ENCODE measurements around the gene JADE2. TPM values are rescaled to one million over a fixed set of nuclear protein-coding genes. Genes with fewer than 3 reads are reported as not detected.
A peak's percentile ranks its signal among the peaks of the same experiment; 100 is the strongest.

Gene JADE2
- total RNA-seq, 1 experiment from 2014 or later: 138 TPM

- DNase-seq (ENCODE audit: unreplicated experiment): peak; percentile 82
- Mint-ChIP-seq H3K9me3 (ENCODE audit: unreplicated experiment) (no peaks in the 10 kb centered on the region), H3K36me3 (ENCODE audit: insufficient read depth, unreplicated experiment) (peaks cover 100% of the 10 kb centered on the region), H3K4me1 (ENCODE audit: insufficient read depth, unreplicated experiment) (peaks cover 24% of the 10 kb centered on the region), H3K27ac (ENCODE audit: low read depth, unreplicated experiment) (peak overlapping the region; percentile 75), H3K4me3 (ENCODE audit: unreplicated experiment) (no peak overlapping the region), H3K27me3 (ENCODE audit: insufficient read depth, unreplicated experiment) (no peaks in the 10 kb centered on the region)
- TF ChIP-seq CTCF (IDR thresholded peaks at IDR 0.05; ENCODE audit: unreplicated experiment): no peak
- ChIA-PET CTCF (interaction anchor here (0.6 to 3.4 kb wide), 30 partner anchors 8 to 435 kb away, joined by 3 to 32 read pairs (median 4); partner anchors contain the start of gene CDKN2AIPNL), POLR2A (interaction anchor here (0.8 to 1.7 kb wide), 6 partner anchors 50 to 400 kb away, joined by 3 to 8 read pairs (median 4); partner anchors contain the start of gene JADE2)
- intact Hi-C loops (cut with micrococcal nuclease): loop anchor here (1.0 to 10.0 kb wide), 6 partner anchors 50 to 628 kb away; partner anchors contain the start of genes CDKN2AIPNL and UBE2B
- no TSS peak for BruUV-seq (replicated peaks)
Observed at GRCh38 chr5:134577022-134577795, 51.7 kb downstream of the JADE2 start.

- BruUV-seq (replicated peaks): no TSS peak
- H3K4me1 Mint-ChIP-seq (ENCODE audit: insufficient read depth, unreplicated experiment): peaks cover 24% of the 10 kb centered on the region
- H3K4me3 Mint-ChIP-seq (ENCODE audit: unreplicated experiment): no peak overlapping the region
- POLR2A ChIA-PET: interaction anchor here (0.7 to 1.7 kb wide), 8 partner anchors 50 to 400 kb away, joined by 3 to 8 read pairs (median 4); partner anchors contain the start of gene JADE2
- no peaks in the 10 kb centered on the region for H3K9me3 Mint-ChIP-seq (ENCODE audit: unreplicated experiment)
- no peaks in the 10 kb centered on the region for H3K27me3 Mint-ChIP-seq (ENCODE audit: insufficient read depth, unreplicated experiment)
- peak; percentile 96 for TF ChIP-seq CTCF (IDR thresholded peaks at IDR 0.05; ENCODE audit: unreplicated experiment)
- DNase-seq (ENCODE audit: unreplicated experiment): peak; percentile 88
- peak overlapping the region; percentile 75 for H3K27ac Mint-ChIP-seq (ENCODE audit: low read depth, unreplicated experiment)
- peaks cover 96% of the 10 kb centered on the region for H3K36me3 Mint-ChIP-seq (ENCODE audit: insufficient read depth, unreplicated experiment)
- intact Hi-C loops (cut with micrococcal nuclease): loop anchor here (1.0 to 10.0 kb wide), 6 partner anchors 51 to 627 kb away; partner anchors contain the start of genes CDKN2AIPNL and UBE2B
- CTCF ChIA-PET: interaction anchor here (0.6 to 3.4 kb wide), 45 partner anchors 10 to 434 kb away, joined by 3 to 32 read pairs (median 4); partner anchors contain the start of gene CDKN2AIPNL
Observed at GRCh38 chr5:134577796-134578577, 52.5 kb downstream of the JADE2 start.

GRCh38 chr5:134578578-134579283 is 53.3 kb downstream of the JADE2 start:
- H3K27ac Mint-ChIP-seq (ENCODE audit: low read depth, unreplicated experiment): no peak overlapping the region
- no peaks in the 10 kb centered on the region for H3K27me3 Mint-ChIP-seq (ENCODE audit: insufficient read depth, unreplicated experiment)
- no peak for TF ChIP-seq CTCF (IDR thresholded peaks at IDR 0.05; ENCODE audit: unreplicated experiment)
- no peaks in the 10 kb centered on the region for H3K9me3 Mint-ChIP-seq (ENCODE audit: unreplicated experiment)
- BruUV-seq (replicated peaks): no TSS peak
- H3K36me3 Mint-ChIP-seq (ENCODE audit: insufficient read depth, unreplicated experiment): peaks cover 88% of the 10 kb centered on the region
- H3K4me1 Mint-ChIP-seq (ENCODE audit: insufficient read depth, unreplicated experiment): peaks cover 24% of the 10 kb centered on the region
- CTCF ChIA-PET: interaction anchor here (0.6 to 3.4 kb wide), 37 partner anchors 9 to 406 kb away, joined by 3 to 32 read pairs (median 4); partner anchors contain the start of gene CDKN2AIPNL
- DNase-seq (ENCODE audit: unreplicated experiment): no peak
- POLR2A ChIA-PET: interaction anchor here (0.7 to 1.7 kb wide), 7 partner anchors 51 to 401 kb away, joined by 3 to 8 read pairs (median 4); no protein-coding TSS in a partner anchor
- intact Hi-C loops (cut with micrococcal nuclease): loop anchor here (10.0 kb wide), 1 partner anchor 626 kb away; no protein-coding TSS in a partner anchor
- H3K4me3 Mint-ChIP-seq (ENCODE audit: unreplicated experiment): no peak overlapping the region

Measured in MCF 10A (cell line).